Limb (tissue), 2 donors: Measurements from ENCODE around the gene CLEC2L.
A peak's percentile ranks its signal among the peaks of the same experiment; 100 is the strongest.
"Not testable (repeated sequence)": the region's sequence is repeated elsewhere in the genome, so short reads cannot be mapped to it uniquely, and the experiment has no call there.

Experiments used
- DNase-seq, 2 donors: peaks; one replicate each; pipeline ENCODE4 v3.0.0-alpha.2; 2016; ENCODE audit errors: extremely low spot score in 2 of 2

Gene CLEC2L

DNA sequence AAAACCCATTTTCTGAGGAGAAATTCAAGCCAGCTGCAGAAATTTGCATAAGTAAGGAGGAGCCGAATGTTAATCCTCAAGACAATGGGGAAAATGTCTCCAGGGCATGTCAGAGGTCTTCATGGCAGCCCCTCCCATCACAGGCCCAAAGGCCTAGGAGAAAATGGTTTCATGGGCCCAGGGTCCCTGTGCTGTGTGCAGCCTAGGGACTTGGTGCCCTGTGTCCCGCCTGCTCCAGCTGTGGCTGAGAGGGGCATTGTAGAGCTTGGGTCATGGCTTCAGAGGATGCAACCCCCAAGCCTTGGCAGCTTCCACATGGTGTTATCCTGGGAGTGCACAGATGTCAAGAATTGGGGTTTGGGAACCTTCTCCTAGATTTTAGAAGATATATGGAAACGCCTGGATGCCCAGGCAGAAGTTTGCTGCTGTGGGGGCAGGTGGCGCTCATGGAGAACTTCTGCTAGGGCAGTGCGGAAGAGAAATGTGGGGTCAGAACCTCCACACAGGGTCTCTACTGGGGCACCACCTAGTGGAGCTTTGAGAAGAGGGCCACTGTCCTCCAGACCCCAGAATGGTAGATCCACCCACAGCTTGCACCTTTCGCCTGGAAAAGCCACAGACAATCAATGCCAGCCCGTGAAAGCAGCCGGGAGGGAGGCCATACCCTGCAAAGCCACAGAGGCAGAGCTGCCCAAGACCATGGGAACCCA is 30.7 kb downstream of the CLEC2L start:
- not testable (repeated sequence) for DNase-seq

- no peak for DNase-seq
Measured at GRCh38 chr7:139557857-139558581, 34.5 kb downstream of the CLEC2L start.

DNA sequence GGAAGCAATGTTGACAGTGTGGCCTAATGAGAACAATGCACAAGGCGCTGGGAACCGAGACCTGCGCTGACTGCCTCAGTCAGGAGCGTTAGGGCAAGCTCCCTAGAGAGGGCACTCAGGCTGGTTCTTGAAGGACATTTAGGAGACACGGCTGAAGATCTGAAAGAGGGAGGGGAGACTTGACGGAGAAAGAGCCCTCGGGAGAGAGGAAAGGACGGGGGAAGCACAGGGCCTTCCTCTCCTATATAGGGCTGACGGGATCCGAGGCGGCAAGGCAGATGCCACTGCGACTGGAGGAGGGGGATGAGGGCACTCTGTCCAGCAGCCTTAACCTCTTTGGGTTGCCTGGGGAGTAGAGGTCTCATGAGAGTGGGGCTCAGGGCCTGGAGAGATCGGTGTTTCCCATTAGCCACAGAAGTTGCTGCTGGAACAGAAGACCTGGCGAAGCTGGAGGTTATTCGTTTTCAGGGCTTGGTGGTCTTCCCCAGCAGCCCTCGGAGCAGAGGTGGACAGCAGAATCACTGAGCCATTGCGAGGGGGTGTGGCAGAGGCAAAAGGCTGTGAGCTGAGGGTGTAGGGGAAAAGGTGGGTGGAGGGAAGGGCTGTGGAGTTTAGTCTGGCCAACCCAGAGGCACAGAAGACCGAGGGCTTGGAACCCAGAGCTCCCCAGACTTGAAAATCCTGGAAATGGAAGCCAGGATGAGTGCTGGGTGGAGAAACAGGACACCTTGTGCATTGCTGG is 36.0 kb downstream of the CLEC2L start:
- no peak for DNase-seq

GRCh38 chr7:139560199-139560598 is 36.7 kb downstream of the CLEC2L start:
- no peak for DNase-seq

DNA sequence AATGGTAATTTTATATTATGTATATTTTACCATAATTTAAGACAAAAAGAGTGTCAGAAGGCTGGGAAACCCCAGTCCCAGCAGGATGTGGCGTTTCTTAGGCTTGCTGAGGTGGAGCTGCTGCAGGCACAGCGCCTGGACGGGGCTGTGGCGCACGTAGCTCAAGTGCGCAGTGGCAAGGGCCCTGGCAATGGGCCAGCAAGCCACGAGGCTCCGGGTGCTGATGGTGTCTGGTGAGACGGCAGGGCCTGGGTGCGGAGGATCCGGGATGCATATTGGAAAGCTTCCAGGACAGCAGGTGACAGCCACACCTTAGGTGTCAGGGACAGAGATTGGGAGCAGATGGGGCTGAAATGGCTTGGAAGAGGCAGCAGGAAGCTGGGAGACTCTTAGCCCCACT is 37.2 kb downstream of the CLEC2L start:
- no peak for DNase-seq

- DNase-seq, result no peak
Measured at GRCh38 chr7:139562491-139562890, 39.0 kb downstream of the CLEC2L start.

DNA sequence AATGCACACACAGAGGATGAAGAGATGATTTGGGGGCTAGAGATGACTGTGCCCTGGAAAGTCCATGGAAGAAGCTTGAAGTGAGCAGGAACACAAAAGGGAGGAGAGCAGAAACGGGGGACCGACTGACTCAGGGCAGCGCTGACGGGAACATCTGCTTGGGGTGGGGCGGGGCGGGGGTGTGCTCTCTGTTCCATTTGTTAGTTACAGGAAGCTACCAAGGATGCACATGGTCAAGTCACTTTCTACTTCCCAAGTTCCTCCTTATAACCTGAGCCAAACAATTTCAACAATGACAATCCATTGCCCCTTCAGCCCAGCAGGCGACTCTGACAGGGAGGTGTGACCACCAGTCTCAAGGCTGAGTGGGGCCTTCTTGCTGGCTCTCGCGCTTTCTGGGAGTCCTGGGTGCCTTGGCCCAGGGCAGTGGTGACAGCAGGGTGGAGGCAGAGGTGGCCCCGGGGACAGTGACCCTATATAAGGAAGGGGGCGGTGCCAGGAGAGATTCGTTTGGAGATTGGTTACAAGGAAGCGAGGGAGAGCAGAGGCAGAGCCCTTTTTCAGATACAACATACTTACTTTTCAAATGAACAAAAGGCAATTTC is 39.6 kb downstream of the CLEC2L start:
- DNase-seq, result peak in 1 of 2 donors; percentile 11

DNA sequence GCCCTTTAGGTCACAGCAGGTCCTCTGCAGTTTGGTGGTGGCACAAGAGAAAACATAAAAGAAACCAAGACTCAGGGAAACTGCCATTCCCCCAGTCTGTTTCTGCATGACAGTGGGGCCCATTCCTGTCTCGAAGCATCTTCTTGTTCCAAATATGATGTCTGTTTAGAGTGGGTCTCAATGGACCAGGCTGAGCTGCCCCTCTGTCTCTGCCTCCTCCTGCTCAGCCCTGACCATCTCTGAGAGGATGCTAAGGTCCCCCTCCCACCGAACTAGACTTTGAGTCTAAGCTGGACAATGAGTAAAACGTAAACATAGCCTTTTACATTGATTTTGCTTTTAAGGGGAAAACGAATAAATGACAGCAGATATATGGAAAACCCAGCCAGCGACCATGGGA is 40.4 kb downstream of the CLEC2L start:
- peak in 1 of 2 donors; percentile 1 for DNase-seq

- DNase-seq, result no peak
Measured at GRCh38 chr7:139566075-139566474, 42.6 kb downstream of the CLEC2L start.

DNA sequence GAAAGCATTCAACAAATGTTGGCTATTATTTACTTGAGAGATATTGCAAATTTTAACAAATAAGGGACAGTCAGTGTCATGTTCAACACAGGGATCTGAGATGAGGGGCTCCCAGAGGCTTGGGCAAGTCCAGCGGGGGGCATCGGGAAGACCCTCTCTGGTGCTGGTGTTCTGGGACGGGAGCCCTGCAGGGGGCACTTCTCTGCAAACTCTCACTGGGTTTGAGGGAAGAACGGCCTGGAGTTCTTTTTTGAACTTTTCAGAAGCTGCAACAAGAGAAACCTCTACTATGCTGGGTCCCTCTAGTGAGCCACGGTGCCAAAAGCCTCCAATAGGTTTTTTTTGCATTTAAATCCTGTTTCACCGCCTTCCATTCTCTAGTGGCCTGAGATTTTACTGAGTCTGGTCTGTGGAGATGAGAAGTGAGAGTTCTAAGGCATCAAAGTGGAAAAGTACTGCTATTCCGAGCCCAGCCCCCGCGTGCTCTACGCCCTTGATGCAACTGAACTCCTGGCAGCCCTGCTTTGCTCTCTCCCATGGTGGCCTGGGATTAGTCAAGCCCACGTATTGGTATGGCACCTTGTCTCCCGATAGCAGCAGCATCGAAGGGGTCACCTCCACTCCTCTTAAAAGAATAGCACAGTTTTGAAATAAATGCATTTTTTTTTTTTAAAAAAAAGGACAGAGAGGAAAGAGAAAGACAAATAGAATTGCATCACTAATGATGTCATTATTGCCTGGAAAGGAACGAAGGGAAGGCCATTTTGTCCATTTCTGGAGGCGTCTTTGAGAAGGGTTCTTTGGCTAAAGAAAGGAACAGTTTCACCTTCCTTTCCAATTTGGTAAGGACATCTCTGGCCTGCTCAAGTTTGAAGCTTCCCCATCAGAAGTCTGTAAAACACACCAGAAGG is 43.5 kb downstream of the CLEC2L start:
- DNase-seq, result no peak

- DNase-seq, result no peak
Measured at GRCh38 chr7:139567647-139568345, 44.3 kb downstream of the CLEC2L start.

DNA sequence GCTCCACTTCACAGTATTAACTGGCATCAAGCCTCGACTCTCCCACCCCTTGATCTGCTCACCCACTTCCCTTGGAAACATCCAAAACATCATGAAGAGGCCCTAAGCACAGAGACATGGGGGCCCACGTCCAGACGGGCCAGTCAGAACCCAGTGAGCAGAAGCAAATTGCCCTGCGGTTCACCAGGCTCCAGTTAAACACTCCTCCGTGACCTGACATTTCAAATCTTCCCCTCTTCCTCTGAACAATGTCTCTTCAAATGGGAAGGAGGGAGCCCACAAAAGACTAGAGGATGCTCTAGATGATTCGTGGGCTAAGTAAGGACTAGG is 44.8 kb downstream of the CLEC2L start:
- no peak for DNase-seq

GRCh38 chr7:139568813-139569490 is 45.5 kb downstream of the CLEC2L start:
- DNase-seq, result no peak

- DNase-seq, result no peak
Measured at GRCh38 chr7:139570119-139570518, 46.6 kb downstream of the CLEC2L start.

- DNase-seq, result no peak
Measured at GRCh38 chr7:139570626-139571025, 47.1 kb downstream of the CLEC2L start.

DNA sequence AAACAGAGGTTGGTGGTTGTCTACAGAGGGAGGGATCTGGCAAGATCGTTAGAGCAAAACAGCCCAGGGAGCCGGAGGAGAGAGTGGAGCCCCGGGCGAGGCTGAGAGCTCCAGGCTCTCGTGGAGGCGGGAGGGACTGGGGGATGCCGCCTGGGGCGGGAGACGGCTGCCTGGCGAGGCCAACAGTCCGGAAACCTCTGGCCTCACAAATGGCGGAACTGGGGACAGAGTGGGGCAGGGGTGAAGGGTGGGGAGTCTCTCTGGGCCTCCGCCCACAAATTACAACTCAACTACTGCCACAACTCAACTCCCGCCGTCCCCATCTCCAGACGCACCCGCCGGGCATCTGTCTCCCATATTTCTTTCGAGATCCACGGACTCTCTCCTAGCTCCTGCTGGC is 47.7 kb downstream of the CLEC2L start:
- DNase-seq, result no peak

- no peak for DNase-seq
Measured at GRCh38 chr7:139571651-139572050, 48.2 kb downstream of the CLEC2L start.

DNA sequence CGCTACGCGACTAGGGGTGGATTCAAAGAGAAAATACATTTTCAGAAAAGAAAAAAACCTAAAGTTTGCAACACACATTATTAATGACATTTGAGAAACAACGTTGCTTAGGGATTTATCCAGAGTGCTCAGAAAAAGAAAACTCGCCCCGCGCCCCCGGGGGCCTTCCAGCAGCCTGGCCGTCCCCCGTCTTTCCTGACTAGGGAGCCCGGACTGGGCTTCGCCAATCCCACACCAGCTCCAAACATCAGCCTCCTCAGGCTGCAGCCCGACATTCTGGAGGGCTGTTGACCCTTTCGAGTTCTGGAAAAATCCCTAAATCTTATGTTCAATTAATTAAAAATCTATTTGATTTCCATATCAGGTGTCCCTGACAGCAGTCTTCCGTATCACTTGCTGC is 48.6 kb downstream of the CLEC2L start:
- DNase-seq, result no peak

- no peak for DNase-seq
Measured at GRCh38 chr7:139572704-139573385, 49.4 kb downstream of the CLEC2L start.
